Measurements from ENCODE around the gene LUZP1. TPM values are rescaled to one million over a fixed set of nuclear protein-coding genes. Genes with fewer than 3 reads are reported as not detected.

LUZP1 gene
- total RNA-seq, 2 donors from 2014 or later: 42.7 to 43.1 TPM

GRCh38 chr1:23178414-23178813, 9.8 kb upstream of the LUZP1 start:
- no peaks in the 10 kb centered on the region for H3K36me3 Mint-ChIP-seq

GRCh38 chr1:23177438-23178380, 9.1 kb upstream of the LUZP1 start:
- Mint-ChIP-seq H3K4me1 (ENCODE audit: low read depth in 2 of 2) (peaks cover 9 to 22% of the 10 kb centered on the region in 2 donors), H3K27me3 (no peaks in the 10 kb centered on the region), H3K9me3 (no peaks in the 10 kb centered on the region), H3K36me3 (no peaks in the 10 kb centered on the region), H3K4me3 (peak overlapping the region; percentile 66), H3K27ac (peak overlapping the region in 1 of 2 donors; percentile 39)
- ATAC-seq: peak; percentile 85 to 89
- peak; percentile 76 for DNase-seq (ENCODE audit: low spot score)

More at GRCh38 chr1:23178414-23178813, 9.8 kb upstream of the LUZP1 start:
- Mint-ChIP-seq H3K9me3 (no peaks in the 10 kb centered on the region), H3K4me1 (ENCODE audit: low read depth in 2 of 2) (peaks cover 9 to 22% of the 10 kb centered on the region in 2 donors), H3K27ac (no peak overlapping the region), H3K4me3 (peak overlapping the region; percentile 58), H3K27me3 (no peaks in the 10 kb centered on the region)
- ATAC-seq: no peak
- no peak for DNase-seq (ENCODE audit: low spot score)

- Mint-ChIP-seq H3K4me3 (peak overlapping the region; percentile 66), H3K9me3 (no peaks in the 10 kb centered on the region), H3K27me3 (no peaks in the 10 kb centered on the region), H3K36me3 (no peaks in the 10 kb centered on the region), H3K27ac (peak overlapping the region in 1 of 2 donors; percentile 39), H3K4me1 (ENCODE audit: low read depth in 2 of 2) (peaks cover 9 to 22% of the 10 kb centered on the region in 2 donors)
- ATAC-seq: no peak
- no peak for DNase-seq (ENCODE audit: low spot score)
Observed at GRCh38 chr1:23177031-23177430, 8.4 kb upstream of the LUZP1 start.

GRCh38 chr1:23174426-23175110, 5.9 kb upstream of the LUZP1 start:
- Mint-ChIP-seq H3K4me3 (no peak overlapping the region), H3K27me3 (no peaks in the 10 kb centered on the region), H3K4me1 (ENCODE audit: low read depth in 2 of 2) (peaks cover 16 to 28% of the 10 kb centered on the region in 2 donors), H3K9me3 (no peaks in the 10 kb centered on the region), H3K36me3 (no peaks in the 10 kb centered on the region), H3K27ac (peak overlapping the region in 1 of 2 donors; percentile 13)
- no peak for DNase-seq (ENCODE audit: low spot score)
- peak; percentile 54 to 65 for ATAC-seq

DNA sequence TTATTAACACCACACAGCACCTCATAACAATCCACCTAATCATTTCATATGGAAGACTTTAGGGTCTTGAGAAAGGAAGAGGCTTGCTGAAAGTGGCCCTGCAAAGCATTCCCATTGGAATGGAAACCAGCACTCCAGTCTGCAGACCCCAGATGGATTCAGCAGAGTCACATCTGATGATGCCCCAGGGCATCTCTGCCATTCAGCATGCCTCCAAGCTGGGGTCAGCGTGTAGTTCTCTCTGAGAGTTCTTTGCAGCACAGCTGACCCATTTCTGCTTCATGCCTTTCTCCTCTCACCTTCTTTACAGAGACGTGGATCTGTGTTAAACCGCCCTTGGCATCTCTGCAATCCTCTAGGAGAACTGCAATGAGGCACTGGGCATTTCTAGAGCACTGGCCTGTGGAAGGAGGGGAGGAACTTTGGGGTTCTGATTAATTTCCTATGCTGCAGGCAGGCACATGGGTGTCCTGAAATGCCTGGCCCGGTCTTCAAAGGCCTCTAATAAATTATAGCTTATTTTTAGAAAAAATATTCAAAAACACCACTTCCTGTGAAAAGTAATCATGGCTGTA, 2.6 kb upstream of the LUZP1 start:
- no peaks in the 10 kb centered on the region for H3K27me3 Mint-ChIP-seq
- H3K36me3 Mint-ChIP-seq: no peaks in the 10 kb centered on the region
- H3K4me3 Mint-ChIP-seq: no peak overlapping the region
- H3K4me1 Mint-ChIP-seq (ENCODE audit: low read depth in 2 of 2): peaks cover 22 to 27% of the 10 kb centered on the region in 2 donors
- H3K9me3 Mint-ChIP-seq: no peaks in the 10 kb centered on the region
- H3K27ac Mint-ChIP-seq: no peak overlapping the region
- ATAC-seq: no peak
- DNase-seq (ENCODE audit: low spot score): no peak

GRCh38 chr1:23169727-23170335, 1.2 kb upstream of the LUZP1 start:
- ATAC-seq (no peak), DNase-seq (ENCODE audit: low spot score) (no peak)
- no peaks in the 10 kb centered on the region for H3K27me3 Mint-ChIP-seq
- H3K4me1 Mint-ChIP-seq (ENCODE audit: low read depth in 2 of 2): peaks cover 27 to 36% of the 10 kb centered on the region in 2 donors
- peak overlapping the region; percentile 96 for H3K4me3 Mint-ChIP-seq
- H3K36me3 Mint-ChIP-seq: no peaks in the 10 kb centered on the region
- H3K9me3 Mint-ChIP-seq: no peaks in the 10 kb centered on the region
- peak overlapping the region in 1 of 2 donors; percentile 4 for H3K27ac Mint-ChIP-seq

GRCh38 chr1:23169195-23169575, 529 bp upstream of the LUZP1 start:
- H3K9me3 Mint-ChIP-seq: no peaks in the 10 kb centered on the region
- H3K27me3 Mint-ChIP-seq: no peaks in the 10 kb centered on the region
- DNase-seq (ENCODE audit: low spot score) (no peak), ATAC-seq (no peak)
- H3K4me1 Mint-ChIP-seq (ENCODE audit: low read depth in 2 of 2): peaks cover 21 to 31% of the 10 kb centered on the region in 2 donors
- peak overlapping the region; percentile 64 to 89 for H3K27ac Mint-ChIP-seq
- H3K36me3 Mint-ChIP-seq: no peaks in the 10 kb centered on the region
- peak overlapping the region; percentile 96 for H3K4me3 Mint-ChIP-seq

- ATAC-seq (peak; percentile 73 to 75), DNase-seq (ENCODE audit: low spot score) (peak; percentile 68)
- H3K4me1 Mint-ChIP-seq (ENCODE audit: low read depth in 2 of 2): peaks cover 23 to 30% of the 10 kb centered on the region in 2 donors
- H3K9me3 Mint-ChIP-seq: no peaks in the 10 kb centered on the region
- no peaks in the 10 kb centered on the region for H3K27me3 Mint-ChIP-seq
- H3K27ac Mint-ChIP-seq: peak overlapping the region; percentile 64 to 89
- H3K4me3 Mint-ChIP-seq: peak overlapping the region; percentile 96
- no peaks in the 10 kb centered on the region for H3K36me3 Mint-ChIP-seq
Observed at GRCh38 chr1:23168079-23168444, 594 bp downstream of the LUZP1 start.

DNA sequence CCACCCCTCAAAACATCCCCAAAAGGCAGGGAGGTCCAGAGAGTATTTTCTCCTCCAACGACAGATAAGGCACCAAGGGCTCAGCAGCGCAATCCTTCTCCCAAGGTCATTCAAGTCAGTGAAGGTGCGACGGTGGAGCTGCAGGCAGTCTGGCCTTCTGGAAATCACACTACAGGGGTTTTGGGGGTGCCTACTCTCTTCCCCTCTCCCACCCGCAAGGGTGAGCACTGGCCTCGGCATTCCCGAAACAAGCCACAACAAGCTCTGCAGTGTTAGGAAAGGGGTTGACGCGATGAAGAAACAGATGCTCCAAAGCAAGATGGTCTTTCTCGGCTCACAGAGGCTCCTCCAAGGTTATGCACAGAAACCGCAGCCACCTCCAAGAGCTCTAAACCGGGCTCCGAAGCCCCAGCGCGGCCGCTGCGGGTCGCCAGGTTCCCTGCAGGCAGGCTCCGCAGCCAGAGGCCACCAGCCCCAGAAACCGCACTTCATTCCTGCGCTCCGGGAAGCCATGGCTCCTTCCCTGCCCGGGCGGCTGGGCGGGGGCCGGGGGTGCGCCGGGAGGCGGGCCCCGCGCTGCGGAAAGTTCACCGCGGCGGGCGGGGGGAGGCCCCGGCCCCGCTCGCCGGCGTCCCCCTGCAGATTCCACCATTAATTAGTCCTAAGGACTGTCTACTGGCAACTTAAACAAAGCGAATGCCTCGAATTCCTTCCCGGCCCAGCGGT, 1.1 kb downstream of the LUZP1 start:
- Mint-ChIP-seq H3K9me3 (no peaks in the 10 kb centered on the region), H3K36me3 (no peaks in the 10 kb centered on the region), H3K27me3 (no peaks in the 10 kb centered on the region), H3K4me1 (ENCODE audit: low read depth in 2 of 2) (peaks cover 23 to 30% of the 10 kb centered on the region in 2 donors), H3K4me3 (peak overlapping the region; percentile 96), H3K27ac (no peak overlapping the region)
- DNase-seq (ENCODE audit: low spot score) (no peak), ATAC-seq (peak; percentile 36 to 52)

GRCh38 chr1:23166854-23167253, 1.8 kb downstream of the LUZP1 start:
- H3K9me3 Mint-ChIP-seq: no peaks in the 10 kb centered on the region
- peak overlapping the region; percentile 76 for H3K4me3 Mint-ChIP-seq
- DNase-seq (ENCODE audit: low spot score) (no peak), ATAC-seq (no peak)
- peaks cover 23 to 30% of the 10 kb centered on the region in 2 donors for H3K4me1 Mint-ChIP-seq (ENCODE audit: low read depth in 2 of 2)
- no peaks in the 10 kb centered on the region for H3K27me3 Mint-ChIP-seq
- no peak overlapping the region for H3K27ac Mint-ChIP-seq
- H3K36me3 Mint-ChIP-seq: no peaks in the 10 kb centered on the region

DNA sequence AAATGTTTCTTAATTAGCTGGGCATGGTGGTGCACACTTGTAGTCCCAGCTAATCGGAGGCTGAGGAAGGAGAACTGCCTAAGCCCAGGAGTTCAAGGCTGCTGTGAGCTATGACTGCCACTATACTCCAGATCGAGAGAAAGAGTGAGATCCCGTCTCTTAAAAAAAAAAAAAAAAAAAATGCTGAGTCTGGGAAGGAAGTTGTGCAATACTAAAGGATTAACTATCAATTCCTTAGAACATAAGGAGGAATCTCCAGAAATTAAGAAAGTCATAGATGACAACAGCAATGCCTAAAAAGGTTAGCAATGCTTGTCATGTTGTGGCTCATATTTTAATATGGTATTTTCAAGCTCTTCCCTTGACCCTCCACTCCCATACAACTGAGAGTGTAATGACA, 5.3 kb downstream of the LUZP1 start:
- ATAC-seq: no peak
- Mint-ChIP-seq H3K4me1 (ENCODE audit: low read depth in 2 of 2) (peaks cover 20 to 28% of the 10 kb centered on the region in 2 donors), H3K27me3 (no peaks in the 10 kb centered on the region), H3K27ac (no peak overlapping the region), H3K4me3 (no peak overlapping the region), H3K9me3 (no peaks in the 10 kb centered on the region), H3K36me3 (no peaks in the 10 kb centered on the region)
- DNase-seq (ENCODE audit: low spot score): no peak

DNA sequence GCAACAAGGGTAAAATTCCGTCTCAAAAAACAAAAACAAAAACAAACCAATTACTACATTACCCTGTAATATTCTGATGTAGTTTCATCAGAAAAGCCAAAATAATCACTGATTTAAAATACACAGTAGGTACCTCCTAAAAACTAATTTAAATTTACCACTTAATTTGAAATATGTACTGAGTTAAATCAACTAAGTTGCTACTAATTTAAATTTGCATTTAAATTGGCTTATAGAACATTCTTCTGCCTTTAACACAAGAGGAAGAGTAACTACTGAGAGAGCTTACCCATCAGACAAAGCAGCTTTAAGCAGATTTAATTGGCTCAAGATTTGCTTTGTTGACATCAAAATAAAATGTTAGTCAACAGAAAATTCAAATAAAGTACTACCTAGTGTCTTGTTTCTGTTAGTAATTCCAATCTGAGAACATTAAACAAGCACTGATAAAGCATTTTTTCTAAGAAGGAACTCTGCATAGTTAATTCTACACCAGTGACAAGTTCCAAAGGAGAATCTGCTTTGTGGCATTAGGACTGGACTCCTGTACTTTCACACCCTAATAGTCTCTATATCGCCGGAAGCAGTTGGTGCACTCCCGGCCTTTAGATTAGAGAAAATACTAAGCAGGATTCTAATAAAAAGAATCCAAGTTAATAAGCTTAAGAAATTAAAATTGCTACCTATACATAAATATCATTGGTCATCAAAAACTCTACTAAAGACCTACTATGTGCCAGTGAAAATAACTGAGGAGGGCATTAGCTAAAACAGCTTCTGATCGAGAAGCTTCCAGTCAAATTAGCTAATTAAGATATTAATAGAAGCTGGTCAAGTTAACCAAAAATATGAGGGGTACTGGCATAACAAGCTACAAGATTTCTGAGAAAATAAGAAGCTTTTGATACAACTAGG, 8.4 kb downstream of the LUZP1 start:
- Mint-ChIP-seq H3K27me3 (no peaks in the 10 kb centered on the region), H3K9me3 (no peaks in the 10 kb centered on the region), H3K4me3 (no peak overlapping the region), H3K27ac (no peak overlapping the region), H3K4me1 (ENCODE audit: low read depth in 2 of 2) (peaks cover 13 to 17% of the 10 kb centered on the region in 2 donors), H3K36me3 (no peaks in the 10 kb centered on the region)
- DNase-seq (ENCODE audit: low spot score) (no peak), ATAC-seq (no peak)

Data from natural killer cell treated with Interleukin-12 subunit alpha and Interleukin-12 subunit beta and Interleukin-15 and Interleukin-18, amount 100 ng/mL, for 72 hours (primary cell).